ENCODE results near the gene CLINT1. TPM values are rescaled to one million over a fixed set of nuclear protein-coding genes. Genes with fewer than 3 reads are reported as not detected.

The CLINT1 gene
- polyA plus RNA-seq, 3 donors = 67.4 to 100 (median 71.9) TPM

- no peak overlapping the region for H2AFZ ChIP-seq (ENCODE audit: insufficient read depth, low read depth, low read length, poor library complexity, severe bottlenecking)
- H3K79me2 ChIP-seq (ENCODE audit: insufficient read depth, low read length) = no peaks in the 10 kb centered on the region
- Mint-ChIP-seq H3K27ac (no peak overlapping the region), H3K36me3 (no peaks in the 10 kb centered on the region), H3K27me3 (ENCODE audit: low read depth in 3 of 3) (peaks cover 0 to 3% (median 1%) of the 10 kb centered on the region in 3 donors), H3K4me1 (peaks cover 9% of the 10 kb centered on the region), H3K4me3 (no peak overlapping the region), H3K9me3 (peaks cover 0 to 4% (median 0%) of the 10 kb centered on the region in 7 donors)
- H3K27ac ChIP-seq (ENCODE audit: low read depth in 1 of 2, low read length in 2 of 2) = no peak overlapping the region
- TF ChIP-seq, protein P1, sequence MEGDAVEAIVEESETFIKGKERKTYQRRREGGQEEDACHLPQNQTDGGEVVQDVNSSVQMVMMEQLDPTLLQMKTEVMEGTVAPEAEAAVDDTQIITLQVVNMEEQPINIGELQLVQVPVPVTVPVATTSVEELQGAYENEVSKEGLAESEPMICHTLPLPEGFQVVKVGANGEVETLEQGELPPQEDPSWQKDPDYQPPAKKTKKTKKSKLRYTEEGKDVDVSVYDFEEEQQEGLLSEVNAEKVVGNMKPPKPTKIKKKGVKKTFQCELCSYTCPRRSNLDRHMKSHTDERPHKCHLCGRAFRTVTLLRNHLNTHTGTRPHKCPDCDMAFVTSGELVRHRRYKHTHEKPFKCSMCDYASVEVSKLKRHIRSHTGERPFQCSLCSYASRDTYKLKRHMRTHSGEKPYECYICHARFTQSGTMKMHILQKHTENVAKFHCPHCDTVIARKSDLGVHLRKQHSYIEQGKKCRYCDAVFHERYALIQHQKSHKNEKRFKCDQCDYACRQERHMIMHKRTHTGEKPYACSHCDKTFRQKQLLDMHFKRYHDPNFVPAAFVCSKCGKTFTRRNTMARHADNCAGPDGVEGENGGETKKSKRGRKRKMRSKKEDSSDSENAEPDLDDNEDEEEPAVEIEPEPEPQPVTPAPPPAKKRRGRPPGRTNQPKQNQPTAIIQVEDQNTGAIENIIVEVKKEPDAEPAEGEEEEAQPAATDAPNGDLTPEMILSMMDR (IDR thresholded peaks at IDR 0.05) = no peak
- H3K9me3 ChIP-seq (replicated peaks in 1 of 2; ENCODE audit: control insufficient read depth in 1 of 2, insufficient read depth in 1 of 2, low read length in 2 of 2) = no peaks in the 10 kb centered on the region
- H3K4me3 ChIP-seq (replicated peaks in 1 of 3; ENCODE audit: low read depth in 2 of 3, low read length in 3 of 3) = no peak overlapping the region
- no peak for DNase-seq
- no peaks in the 10 kb centered on the region for H4K20me1 ChIP-seq (ENCODE audit: insufficient read depth, low read length)
- 88% methylated on average over 1 of the region's 4 CpGs for WGBS (ENCODE audit: insufficient coverage)
- no peaks in the 10 kb centered on the region for H3K36me3 ChIP-seq (replicated peaks in 1 of 2; ENCODE audit: control insufficient read depth in 1 of 2, insufficient read depth in 2 of 2, low read length in 2 of 2)
- no peak overlapping the region for H3K4me2 ChIP-seq (replicated peaks; ENCODE audit: extremely low read depth, low read length, poor library complexity, severe bottlenecking)
- H3K9ac ChIP-seq (ENCODE audit: insufficient read depth, low read length, poor library complexity, severe bottlenecking) = no peak overlapping the region
- no peaks in the 10 kb centered on the region for H3K27me3 ChIP-seq (ENCODE audit: control insufficient read depth in 2 of 2, insufficient read depth in 2 of 2, low read length in 2 of 2)
- intact Hi-C loops (cut with micrococcal nuclease) = no loop called here
- no peaks in the 10 kb centered on the region for H3K4me1 ChIP-seq (ENCODE audit: control insufficient read depth in 1 of 2, insufficient read depth in 2 of 2, low read length in 2 of 2)
Observed at GRCh38 chr5:157770665-157771064, 88.3 kb downstream of the CLINT1 start.

GRCh38 chr5:157767689-157768088, 91.3 kb downstream of the CLINT1 start:
- Histone ChIP-seq H3K27me3 (ENCODE audit: control insufficient read depth in 2 of 2, insufficient read depth in 2 of 2, low read length in 2 of 2) (no peaks in the 10 kb centered on the region), H3K4me1 (ENCODE audit: control insufficient read depth in 1 of 2, insufficient read depth in 2 of 2, low read length in 2 of 2) (no peaks in the 10 kb centered on the region), H4K20me1 (ENCODE audit: insufficient read depth, low read length) (no peaks in the 10 kb centered on the region), H3K79me2 (ENCODE audit: insufficient read depth, low read length) (no peaks in the 10 kb centered on the region), H3K9ac (ENCODE audit: insufficient read depth, low read length, poor library complexity, severe bottlenecking) (no peak overlapping the region), H3K9me3 (replicated peaks in 1 of 2; ENCODE audit: control insufficient read depth in 1 of 2, insufficient read depth in 1 of 2, low read length in 2 of 2) (no peaks in the 10 kb centered on the region), H3K36me3 (replicated peaks in 1 of 2; ENCODE audit: control insufficient read depth in 1 of 2, insufficient read depth in 2 of 2, low read length in 2 of 2) (no peaks in the 10 kb centered on the region), H3K27ac (ENCODE audit: low read depth in 1 of 2, low read length in 2 of 2) (no peak overlapping the region), H2AFZ (ENCODE audit: insufficient read depth, low read depth, low read length, poor library complexity, severe bottlenecking) (no peak overlapping the region), H3K4me3 (replicated peaks in 1 of 3; ENCODE audit: low read depth in 2 of 3, low read length in 3 of 3) (no peak overlapping the region), H3K4me2 (replicated peaks; ENCODE audit: extremely low read depth, low read length, poor library complexity, severe bottlenecking) (no peak overlapping the region)
- TF ChIP-seq, protein P1 (IDR thresholded peaks at IDR 0.05) = no peak
- intact Hi-C loops (cut with micrococcal nuclease) = loop anchor here in 1 of 2 donors (10.0 kb wide), 1 partner anchor 1367 kb away; no protein-coding TSS in a partner anchor
- Mint-ChIP-seq H3K4me3 (no peak overlapping the region), H3K27me3 (ENCODE audit: low read depth in 3 of 3) (peaks cover 0 to 1% (median 0%) of the 10 kb centered on the region in 3 donors), H3K4me1 (peaks cover 9% of the 10 kb centered on the region), H3K36me3 (no peaks in the 10 kb centered on the region), H3K9me3 (peaks cover 0 to 4% (median 0%) of the 10 kb centered on the region in 7 donors), H3K27ac (no peak overlapping the region)
- 77% methylated on average over 3 of the region's 3 CpGs for WGBS (ENCODE audit: insufficient coverage)
- DNase-seq = no peak

All from CD14-positive monocyte (primary cell).